Hematopoietic multipotent progenitor cell (in vitro differentiated cells): ENCODE results near the gene PPP2R5D. TPM values are rescaled to one million over a fixed set of nuclear protein-coding genes. Genes with fewer than 3 reads are reported as not detected.
A peak's percentile ranks its signal among the peaks of the same experiment; 100 is the strongest.
"Not testable (repeated sequence)": the region's sequence is repeated elsewhere in the genome, so short reads cannot be mapped to it uniquely, and the experiment has no call there.

ENCODE experiments used
- DNase-seq, 3 donors: peaks; one replicate each; pipeline ENCODE4 v3.0.0-alpha.2; 2011 to 2015; ENCODE audit warnings: low read depth in 2 of 3, low spot score in 2 of 3
- total RNA-seq: library from RNA; depleted of rRNA; stranded (reverse); fragments of >200 nt; gene quantifications from one replicate; pipeline ENCODE4 v1.2.3, GENCODE V29; 2012

The PPP2R5D gene
- total RNA-seq, 1 donor, result 42.0 TPM

GRCh38 chr6:43021270-43022047, 37.1 kb downstream of the PPP2R5D start, which contains the start of gene RRP36:
Gene RRP36 (plus strand): TSS chr6:43021623. CDS start chr6:43021655, 32 bp downstream.
- peak in 2 of 3 donors; percentile 16 to 47 for DNase-seq

- DNase-seq, result no peak
Measured at GRCh38 chr6:43024436-43024835, 40.1 kb downstream of the PPP2R5D start.

GRCh38 chr6:43026365-43026764, 42.0 kb downstream of the PPP2R5D start:
- no peak for DNase-seq

- DNase-seq, result no peak
Measured at GRCh38 chr6:43029120-43029519, 44.8 kb downstream of the PPP2R5D start.

- no peak for DNase-seq
Measured at GRCh38 chr6:43032326-43032725, 48.0 kb downstream of the PPP2R5D start.

- no peak for DNase-seq
Measured at GRCh38 chr6:43033496-43034189, 49.3 kb downstream of the PPP2R5D start.

- DNase-seq, result no peak
Measured at GRCh38 chr6:43034190-43034525, 49.8 kb downstream of the PPP2R5D start.

- no peak for DNase-seq
Measured at GRCh38 chr6:43035495-43036194, 51.3 kb downstream of the PPP2R5D start.

- DNase-seq, result no peak
Measured at GRCh38 chr6:43036712-43037111, 52.3 kb downstream of the PPP2R5D start.

- no peak for DNase-seq
Measured at GRCh38 chr6:43037197-43037596, 52.8 kb downstream of the PPP2R5D start.

GRCh38 chr6:43037706-43038105, 53.3 kb downstream of the PPP2R5D start:
- DNase-seq, result no peak

- no peak for DNase-seq
Measured at GRCh38 chr6:43038727-43039126, 54.4 kb downstream of the PPP2R5D start.

GRCh38 chr6:43040542-43041257, 56.3 kb downstream of the PPP2R5D start:
- DNase-seq, result no peak

GRCh38 chr6:43041475-43041874, 57.1 kb downstream of the PPP2R5D start:
- not testable (repeated sequence) for DNase-seq

GRCh38 chr6:43043310-43043709, 58.9 kb downstream of the PPP2R5D start:
- no peak for DNase-seq

- no peak for DNase-seq
Measured at GRCh38 chr6:43045371-43045930, 61.1 kb downstream of the PPP2R5D start.

- no peak for DNase-seq
Measured at GRCh38 chr6:43047998-43048397, 63.6 kb downstream of the PPP2R5D start.

GRCh38 chr6:43050981-43051380, 66.6 kb downstream of the PPP2R5D start:
- DNase-seq, result no peak

- no peak for DNase-seq
Measured at GRCh38 chr6:43052225-43052841, 68.0 kb downstream of the PPP2R5D start.
